ENCODE data around the gene GDF10.

DNA sequence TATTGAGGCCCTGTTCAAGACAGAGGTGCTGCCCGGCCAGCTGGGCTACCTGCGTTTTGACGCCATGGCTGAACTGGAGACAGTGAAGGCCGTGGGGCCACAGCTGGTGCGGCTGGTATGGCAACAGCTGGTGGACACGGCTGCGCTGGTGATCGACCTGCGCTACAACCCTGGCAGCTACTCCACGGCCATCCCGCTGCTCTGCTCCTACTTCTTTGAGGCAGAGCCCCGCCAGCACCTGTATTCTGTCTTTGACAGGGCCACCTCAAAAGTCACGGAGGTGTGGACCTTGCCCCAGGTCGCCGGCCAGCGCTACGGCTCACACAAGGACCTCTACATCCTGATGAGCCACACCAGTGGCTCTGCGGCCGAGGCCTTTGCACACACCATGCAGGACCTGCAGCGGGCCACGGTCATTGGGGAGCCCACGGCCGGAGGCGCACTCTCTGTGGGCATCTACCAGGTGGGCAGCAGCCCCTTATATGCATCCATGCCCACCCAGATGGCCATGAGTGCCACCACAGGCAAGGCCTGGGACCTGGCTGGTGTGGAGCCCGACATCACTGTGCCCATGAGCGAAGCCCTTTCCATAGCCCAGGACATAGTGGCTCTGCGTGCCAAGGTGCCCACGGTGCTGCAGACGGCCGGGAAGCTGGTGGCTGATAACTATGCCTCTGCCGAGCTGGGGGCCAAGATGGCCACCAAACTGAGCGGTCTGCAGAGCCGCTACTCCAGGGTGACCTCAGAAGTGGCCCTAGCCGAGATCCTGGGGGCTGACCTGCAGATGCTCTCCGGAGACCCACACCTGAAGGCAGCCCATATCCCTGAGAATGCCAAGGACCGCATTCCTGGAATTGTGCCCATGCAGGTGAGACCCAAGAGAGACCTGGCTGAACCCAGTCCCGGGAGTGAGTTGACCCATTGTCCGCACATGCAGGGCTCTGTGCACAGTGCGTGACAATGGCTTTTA lies 51.0 kb downstream of the GDF10 start:
- TF ChIP-seq POLR2A (IDR thresholded peaks at IDR 0.05), result no peak
- TF ChIP-seq, protein P1, sequence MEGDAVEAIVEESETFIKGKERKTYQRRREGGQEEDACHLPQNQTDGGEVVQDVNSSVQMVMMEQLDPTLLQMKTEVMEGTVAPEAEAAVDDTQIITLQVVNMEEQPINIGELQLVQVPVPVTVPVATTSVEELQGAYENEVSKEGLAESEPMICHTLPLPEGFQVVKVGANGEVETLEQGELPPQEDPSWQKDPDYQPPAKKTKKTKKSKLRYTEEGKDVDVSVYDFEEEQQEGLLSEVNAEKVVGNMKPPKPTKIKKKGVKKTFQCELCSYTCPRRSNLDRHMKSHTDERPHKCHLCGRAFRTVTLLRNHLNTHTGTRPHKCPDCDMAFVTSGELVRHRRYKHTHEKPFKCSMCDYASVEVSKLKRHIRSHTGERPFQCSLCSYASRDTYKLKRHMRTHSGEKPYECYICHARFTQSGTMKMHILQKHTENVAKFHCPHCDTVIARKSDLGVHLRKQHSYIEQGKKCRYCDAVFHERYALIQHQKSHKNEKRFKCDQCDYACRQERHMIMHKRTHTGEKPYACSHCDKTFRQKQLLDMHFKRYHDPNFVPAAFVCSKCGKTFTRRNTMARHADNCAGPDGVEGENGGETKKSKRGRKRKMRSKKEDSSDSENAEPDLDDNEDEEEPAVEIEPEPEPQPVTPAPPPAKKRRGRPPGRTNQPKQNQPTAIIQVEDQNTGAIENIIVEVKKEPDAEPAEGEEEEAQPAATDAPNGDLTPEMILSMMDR (IDR thresholded peaks at IDR 0.05), result no peak
